ENCODE measurements around the gene RABGAP1L.

DNA sequence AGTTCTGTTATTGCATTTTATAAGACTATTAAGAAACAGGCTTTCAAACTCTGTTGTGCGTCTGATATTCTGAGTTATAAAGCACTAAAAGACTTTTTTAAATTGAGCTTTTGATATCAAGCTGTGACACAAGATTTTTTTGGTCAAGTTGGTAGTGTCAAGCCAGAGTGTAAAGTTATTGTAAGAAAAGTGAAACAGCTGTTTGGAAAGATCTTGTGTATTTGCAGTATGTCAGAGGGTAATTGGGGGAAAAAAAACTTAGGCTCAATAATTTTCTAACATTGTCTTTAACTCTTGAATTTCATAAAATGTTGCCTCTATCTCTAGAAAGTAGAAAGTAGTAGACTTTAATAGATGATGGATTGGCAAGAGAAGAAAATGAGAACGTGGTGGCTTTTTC, 844.2 kb downstream of the RABGAP1L start:
- TF ChIP-seq, protein P1, sequence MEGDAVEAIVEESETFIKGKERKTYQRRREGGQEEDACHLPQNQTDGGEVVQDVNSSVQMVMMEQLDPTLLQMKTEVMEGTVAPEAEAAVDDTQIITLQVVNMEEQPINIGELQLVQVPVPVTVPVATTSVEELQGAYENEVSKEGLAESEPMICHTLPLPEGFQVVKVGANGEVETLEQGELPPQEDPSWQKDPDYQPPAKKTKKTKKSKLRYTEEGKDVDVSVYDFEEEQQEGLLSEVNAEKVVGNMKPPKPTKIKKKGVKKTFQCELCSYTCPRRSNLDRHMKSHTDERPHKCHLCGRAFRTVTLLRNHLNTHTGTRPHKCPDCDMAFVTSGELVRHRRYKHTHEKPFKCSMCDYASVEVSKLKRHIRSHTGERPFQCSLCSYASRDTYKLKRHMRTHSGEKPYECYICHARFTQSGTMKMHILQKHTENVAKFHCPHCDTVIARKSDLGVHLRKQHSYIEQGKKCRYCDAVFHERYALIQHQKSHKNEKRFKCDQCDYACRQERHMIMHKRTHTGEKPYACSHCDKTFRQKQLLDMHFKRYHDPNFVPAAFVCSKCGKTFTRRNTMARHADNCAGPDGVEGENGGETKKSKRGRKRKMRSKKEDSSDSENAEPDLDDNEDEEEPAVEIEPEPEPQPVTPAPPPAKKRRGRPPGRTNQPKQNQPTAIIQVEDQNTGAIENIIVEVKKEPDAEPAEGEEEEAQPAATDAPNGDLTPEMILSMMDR (IDR thresholded peaks at IDR 0.05) = no peak
- no peak for TF ChIP-seq POLR2AphosphoS5 (IDR thresholded peaks at IDR 0.05)
- no peak for TF ChIP-seq POLR2A (IDR thresholded peaks at IDR 0.05)
- TF ChIP-seq EP300 (IDR thresholded peaks at IDR 0.05) = no peak
